ENCODE results near the gene HK1.

The HK1 gene

DNA sequence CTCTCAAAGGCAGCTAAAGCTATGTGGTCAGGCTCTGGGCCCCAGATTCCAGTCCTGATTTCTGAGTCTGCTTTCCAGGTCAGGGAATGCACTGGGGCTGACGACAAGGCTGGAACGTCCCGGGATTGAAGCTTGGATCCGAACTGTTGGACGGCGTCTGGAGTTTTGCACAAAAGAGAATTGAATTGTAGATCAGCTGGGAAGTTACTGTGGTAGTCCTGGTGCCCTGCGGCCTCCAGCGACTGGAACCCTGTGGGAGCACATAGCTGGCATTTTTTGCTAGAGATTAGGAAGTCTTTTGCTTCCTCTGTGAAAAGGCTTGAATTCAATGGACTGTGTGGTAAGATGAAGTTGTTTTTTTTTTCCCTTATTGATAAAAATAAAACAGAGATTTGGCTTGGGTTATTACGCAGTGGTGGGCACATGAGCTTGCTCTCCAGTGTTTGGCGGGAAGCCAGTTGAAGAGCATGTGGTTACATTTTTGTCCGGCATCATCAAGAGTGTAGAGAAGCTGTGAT is at the start of gene HK1:
TSS of gene HK1 (plus strand) at position 51 of the 518 bp plus-strand sequence.
- no peaks in the 10 kb centered on the region for H3K36me3 Mint-ChIP-seq (ENCODE audit: low read depth)
- no peak within 1 kb of the TSS for H3K4me3 Mint-ChIP-seq
- peaks cover 7% of the 10 kb centered on the region for H3K4me1 Mint-ChIP-seq (ENCODE audit: low read depth)
- H3K9me3 Mint-ChIP-seq = no peaks in the 10 kb centered on the region
- H3K27me3 Mint-ChIP-seq = no peaks in the 10 kb centered on the region
- no peak within 1 kb of the TSS for H3K27ac Mint-ChIP-seq

DNA sequence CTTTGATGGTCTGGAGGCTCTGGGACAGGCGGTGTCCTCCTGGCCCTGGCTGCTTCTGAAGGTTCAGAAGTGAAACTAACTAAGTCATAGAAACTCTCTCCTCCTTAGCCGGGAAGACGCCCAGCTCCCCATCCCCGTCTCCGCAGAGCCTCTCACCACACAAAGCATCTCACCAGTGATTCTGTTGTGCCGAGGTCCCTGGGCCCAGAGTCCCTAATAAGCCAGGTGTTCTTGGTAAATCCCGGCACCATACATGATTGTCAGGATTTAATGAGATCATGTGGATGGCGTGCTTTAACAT is 48.7 kb upstream of the HK1 start:
- Mint-ChIP-seq H3K36me3 (ENCODE audit: low read depth) (no peaks in the 10 kb centered on the region), H3K27me3 (no peaks in the 10 kb centered on the region), H3K4me1 (ENCODE audit: low read depth) (peaks cover 59% of the 10 kb centered on the region), H3K4me3 (peak overlapping the region; percentile 80), H3K27ac (peak overlapping the region; percentile 90), H3K9me3 (no peaks in the 10 kb centered on the region)

DNA sequence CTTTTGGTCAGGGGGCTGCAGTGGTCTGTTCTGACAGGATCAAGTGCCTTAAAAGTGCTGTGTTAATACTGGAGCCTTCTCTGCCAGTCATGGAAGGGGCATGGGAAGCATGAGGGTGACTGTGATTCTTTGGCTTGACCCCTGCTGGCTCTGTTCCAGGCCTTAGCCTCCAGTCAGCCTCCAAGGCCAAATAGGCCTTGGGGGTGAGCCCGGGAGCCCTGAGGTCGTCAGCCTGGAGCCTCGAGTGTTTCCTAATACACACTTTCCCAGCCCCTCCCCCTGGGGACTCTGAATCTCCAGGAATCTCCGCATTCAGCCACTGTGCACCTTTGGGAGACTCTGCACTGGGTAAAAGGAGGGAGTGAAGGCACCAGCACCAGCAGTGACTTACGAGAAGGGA is 48.2 kb upstream of the HK1 start:
- Mint-ChIP-seq H3K4me1 (ENCODE audit: low read depth) (peaks cover 53% of the 10 kb centered on the region), H3K27ac (peak overlapping the region; percentile 90), H3K27me3 (no peaks in the 10 kb centered on the region), H3K4me3 (peak overlapping the region; percentile 80), H3K36me3 (ENCODE audit: low read depth) (no peaks in the 10 kb centered on the region), H3K9me3 (no peaks in the 10 kb centered on the region)

- Mint-ChIP-seq H3K4me1 (ENCODE audit: low read depth) (peaks cover 43% of the 10 kb centered on the region), H3K27me3 (no peaks in the 10 kb centered on the region), H3K36me3 (ENCODE audit: low read depth) (no peaks in the 10 kb centered on the region), H3K27ac (peak overlapping the region; percentile 21), H3K4me3 (no peak overlapping the region), H3K9me3 (no peaks in the 10 kb centered on the region)
Measured at GRCh38 chr10:69232252-69232651, 46.0 kb upstream of the HK1 start.

DNA sequence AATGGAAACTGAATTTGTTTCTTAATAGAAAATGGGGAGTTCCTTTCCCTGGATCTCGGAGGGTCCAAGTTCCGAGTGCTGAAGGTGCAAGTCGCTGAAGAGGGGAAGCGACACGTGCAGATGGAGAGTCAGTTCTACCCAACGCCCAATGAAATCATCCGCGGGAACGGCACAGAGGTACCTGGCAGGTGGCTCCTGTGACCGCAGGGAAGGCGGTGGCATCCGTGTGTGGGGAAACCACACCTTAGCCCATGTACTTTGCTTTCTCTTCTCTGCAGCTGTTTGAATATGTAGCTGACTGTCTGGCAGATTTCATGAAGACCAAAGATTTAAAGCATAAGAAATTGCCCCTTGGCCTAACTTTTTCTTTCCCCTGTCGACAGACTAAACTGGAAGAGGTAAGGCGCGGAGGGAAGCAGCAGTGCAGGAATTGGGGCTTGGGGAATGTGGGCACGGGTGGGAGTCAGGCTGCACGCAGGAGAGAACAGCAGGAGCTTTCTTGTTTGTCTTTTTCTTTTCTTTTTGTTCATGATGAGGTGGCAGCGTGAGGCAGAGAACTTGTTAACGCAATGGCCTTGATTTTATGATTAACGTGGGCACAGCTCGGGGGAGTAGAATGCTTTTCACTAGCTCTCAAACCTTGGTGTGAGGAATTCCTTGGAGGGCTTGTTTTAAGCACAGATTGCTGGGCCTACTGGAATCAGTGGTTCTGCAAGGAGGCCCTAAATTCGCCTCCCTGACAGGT is 45.4 kb upstream of the HK1 start:
- Mint-ChIP-seq H3K27ac (peak overlapping the region; percentile 0), H3K4me3 (no peak overlapping the region), H3K9me3 (no peaks in the 10 kb centered on the region), H3K4me1 (ENCODE audit: low read depth) (peaks cover 44% of the 10 kb centered on the region), H3K27me3 (no peaks in the 10 kb centered on the region), H3K36me3 (ENCODE audit: low read depth) (no peaks in the 10 kb centered on the region)

DNA sequence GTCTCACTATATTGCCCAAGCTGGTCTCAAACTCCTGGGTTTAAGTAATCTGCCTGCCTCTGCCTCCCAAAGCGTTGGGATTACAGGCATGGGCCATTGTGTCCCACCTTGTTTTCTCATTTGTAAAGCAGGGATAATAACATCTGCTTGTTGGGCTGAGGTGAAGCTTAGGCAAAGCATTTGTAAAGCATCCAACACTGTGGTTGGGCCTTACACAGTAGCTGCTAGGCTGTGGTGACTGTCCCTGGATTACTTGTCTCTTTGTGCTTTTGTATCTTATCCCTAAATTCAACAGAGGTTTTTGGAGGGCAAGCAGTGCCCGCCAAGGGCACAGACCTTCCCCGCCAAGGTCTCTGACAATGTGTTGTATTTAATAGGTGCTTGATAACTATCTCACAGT is 43.8 kb upstream of the HK1 start:
- Mint-ChIP-seq H3K9me3 (no peaks in the 10 kb centered on the region), H3K36me3 (ENCODE audit: low read depth) (no peaks in the 10 kb centered on the region), H3K27me3 (no peaks in the 10 kb centered on the region), H3K4me3 (no peak overlapping the region), H3K27ac (no peak overlapping the region), H3K4me1 (ENCODE audit: low read depth) (peaks cover 28% of the 10 kb centered on the region)

GRCh38 chr10:69237528-69238159 is 40.7 kb upstream of the HK1 start:
- no peaks in the 10 kb centered on the region for H3K9me3 Mint-ChIP-seq

GRCh38 chr10:69239136-69239535 is 39.2 kb upstream of the HK1 start:
- Mint-ChIP-seq H3K4me3 (no peak overlapping the region), H3K4me1 (ENCODE audit: low read depth) (peaks cover 5% of the 10 kb centered on the region), H3K27me3 (no peaks in the 10 kb centered on the region), H3K9me3 (no peaks in the 10 kb centered on the region), H3K36me3 (ENCODE audit: low read depth) (no peaks in the 10 kb centered on the region), H3K27ac (no peak overlapping the region)

More at GRCh38 chr10:69237528-69238159, 40.7 kb upstream of the HK1 start:
- H3K27ac Mint-ChIP-seq = no peak overlapping the region
- peaks cover 13% of the 10 kb centered on the region for H3K4me1 Mint-ChIP-seq (ENCODE audit: low read depth)
- H3K4me3 Mint-ChIP-seq = no peak overlapping the region
- H3K36me3 Mint-ChIP-seq (ENCODE audit: low read depth) = no peaks in the 10 kb centered on the region
- H3K27me3 Mint-ChIP-seq = no peaks in the 10 kb centered on the region

- H3K27ac Mint-ChIP-seq = no peak overlapping the region
- H3K9me3 Mint-ChIP-seq = no peaks in the 10 kb centered on the region
- H3K4me1 Mint-ChIP-seq (ENCODE audit: low read depth) = peaks cover 5% of the 10 kb centered on the region
- H3K4me3 Mint-ChIP-seq = no peak overlapping the region
- no peaks in the 10 kb centered on the region for H3K36me3 Mint-ChIP-seq (ENCODE audit: low read depth)
- no peaks in the 10 kb centered on the region for H3K27me3 Mint-ChIP-seq
Measured at GRCh38 chr10:69239816-69240434, 38.4 kb upstream of the HK1 start.

GRCh38 chr10:69240455-69240854 is 37.8 kb upstream of the HK1 start:
- no peaks in the 10 kb centered on the region for H3K9me3 Mint-ChIP-seq

GRCh38 chr10:69241575-69241974 is 36.7 kb upstream of the HK1 start:
- no peak overlapping the region for H3K27ac Mint-ChIP-seq
- H3K4me3 Mint-ChIP-seq = no peak overlapping the region
- H3K4me1 Mint-ChIP-seq (ENCODE audit: low read depth) = peaks cover 5% of the 10 kb centered on the region
- H3K36me3 Mint-ChIP-seq (ENCODE audit: low read depth) = no peaks in the 10 kb centered on the region
- H3K9me3 Mint-ChIP-seq = no peaks in the 10 kb centered on the region
- no peaks in the 10 kb centered on the region for H3K27me3 Mint-ChIP-seq

More at GRCh38 chr10:69240455-69240854, 37.8 kb upstream of the HK1 start:
- Mint-ChIP-seq H3K36me3 (ENCODE audit: low read depth) (no peaks in the 10 kb centered on the region), H3K27me3 (no peaks in the 10 kb centered on the region), H3K4me1 (ENCODE audit: low read depth) (peaks cover 5% of the 10 kb centered on the region), H3K4me3 (no peak overlapping the region), H3K27ac (no peak overlapping the region)

DNA sequence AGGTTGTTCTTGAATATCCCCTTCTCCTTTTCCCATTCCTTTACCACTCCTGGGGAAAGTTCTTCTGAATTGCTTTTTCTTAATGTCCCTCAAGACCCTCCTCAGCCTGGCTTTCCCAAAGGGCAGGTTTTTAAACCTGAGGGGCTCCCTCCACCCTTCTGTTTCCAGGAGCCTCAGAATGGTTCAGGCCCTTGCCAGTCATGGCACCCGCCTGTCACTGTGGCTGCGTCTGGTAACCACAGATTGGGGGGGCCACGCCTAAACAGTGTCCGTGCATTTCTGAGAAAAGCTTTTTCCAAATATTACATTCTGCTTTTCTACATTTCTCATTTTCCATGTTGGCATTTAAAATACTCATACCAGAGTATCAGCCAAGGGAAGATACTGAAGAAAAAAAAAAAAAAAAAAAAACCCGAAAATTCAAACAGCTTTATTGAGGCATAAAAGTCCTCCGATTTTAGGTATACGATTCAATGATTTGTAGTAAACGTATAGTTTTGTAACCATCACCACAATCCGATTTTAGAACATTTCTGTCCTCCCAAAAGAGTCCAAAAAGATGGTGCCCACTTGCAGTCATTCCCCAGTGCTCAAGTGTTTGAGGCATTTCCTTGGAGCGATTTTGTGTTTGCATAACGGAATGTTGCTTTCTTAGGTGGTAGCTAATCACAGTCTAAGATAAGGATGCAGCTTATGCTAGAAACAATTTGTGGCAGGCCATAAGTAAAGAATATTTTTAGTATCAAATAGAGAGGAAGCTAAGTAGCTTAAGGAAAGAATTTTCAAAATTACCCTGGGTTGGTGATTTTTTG is 36.0 kb upstream of the HK1 start:
- no peaks in the 10 kb centered on the region for H3K9me3 Mint-ChIP-seq
- no peak overlapping the region for H3K27ac Mint-ChIP-seq
- no peaks in the 10 kb centered on the region for H3K36me3 Mint-ChIP-seq (ENCODE audit: low read depth)

DNA sequence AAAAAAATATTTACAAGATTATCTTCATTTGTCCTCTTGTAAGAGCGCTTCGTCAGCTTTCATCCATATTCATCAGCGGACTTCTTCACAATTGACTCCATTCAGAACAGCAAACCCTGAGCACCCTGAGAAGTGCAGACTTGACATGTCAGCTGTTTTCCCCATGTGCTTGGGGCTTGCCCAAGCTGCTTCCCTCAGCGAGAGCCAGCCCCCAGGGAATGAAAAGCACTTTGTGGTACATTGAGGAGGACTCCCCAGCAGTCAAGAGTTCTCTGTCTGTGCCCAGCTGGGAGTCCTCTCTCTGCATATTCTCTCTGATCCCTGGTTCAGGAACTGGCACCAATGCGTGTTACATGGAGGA is 35.5 kb upstream of the HK1 start:
- Mint-ChIP-seq H3K27ac (no peak overlapping the region), H3K9me3 (no peaks in the 10 kb centered on the region), H3K27me3 (no peaks in the 10 kb centered on the region), H3K4me3 (no peak overlapping the region), H3K36me3 (ENCODE audit: low read depth) (no peaks in the 10 kb centered on the region), H3K4me1 (ENCODE audit: low read depth) (peaks cover under 1% of the 10 kb centered on the region)

More for the DNA sequence above, 36.0 kb upstream of the HK1 start:
- H3K27me3 Mint-ChIP-seq = no peaks in the 10 kb centered on the region
- peaks cover 5% of the 10 kb centered on the region for H3K4me1 Mint-ChIP-seq (ENCODE audit: low read depth)
- no peak overlapping the region for H3K4me3 Mint-ChIP-seq

DNA sequence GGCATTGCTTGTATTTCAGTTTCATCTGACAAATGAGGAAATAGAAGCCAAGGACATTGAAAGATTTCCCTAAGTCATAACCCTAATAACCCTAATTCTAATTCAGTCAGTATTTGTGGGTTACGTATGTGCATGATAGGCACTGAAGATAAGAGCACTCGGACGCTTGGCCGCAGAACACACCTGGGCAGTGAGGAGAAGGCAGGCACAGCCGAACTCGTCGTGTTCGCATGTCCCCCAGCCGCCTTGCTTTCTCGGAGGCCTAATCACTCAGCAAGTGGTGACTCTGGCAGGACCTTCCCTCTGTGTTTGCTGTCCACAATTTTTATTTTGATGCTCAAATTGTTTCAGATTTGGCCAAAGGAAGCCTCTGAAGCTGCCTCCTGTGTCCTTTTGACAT is 34.5 kb upstream of the HK1 start:
- H3K4me3 Mint-ChIP-seq = no peak overlapping the region
- H3K36me3 Mint-ChIP-seq (ENCODE audit: low read depth) = no peaks in the 10 kb centered on the region
- H3K4me1 Mint-ChIP-seq (ENCODE audit: low read depth) = no peaks in the 10 kb centered on the region
- no peaks in the 10 kb centered on the region for H3K27me3 Mint-ChIP-seq
- H3K27ac Mint-ChIP-seq = no peak overlapping the region
- H3K9me3 Mint-ChIP-seq = no peaks in the 10 kb centered on the region

GRCh38 chr10:69246036-69246435 is 32.3 kb upstream of the HK1 start:
- H3K27ac Mint-ChIP-seq = no peak overlapping the region
- H3K9me3 Mint-ChIP-seq = no peaks in the 10 kb centered on the region
- no peaks in the 10 kb centered on the region for H3K36me3 Mint-ChIP-seq (ENCODE audit: low read depth)
- H3K4me3 Mint-ChIP-seq = no peak overlapping the region
- no peaks in the 10 kb centered on the region for H3K27me3 Mint-ChIP-seq
- H3K4me1 Mint-ChIP-seq (ENCODE audit: low read depth) = no peaks in the 10 kb centered on the region
